C4-2B (cell line): Measurements from ENCODE around the gene CD27.
"Not testable (repeated sequence)": the region's sequence is repeated elsewhere in the genome, so short reads cannot be mapped to it uniquely, and the experiment has no call there.

Experiments
- ZFX ChIP-seq: fragments of 450-650 bp; IDR thresholded peaks from 2 replicates; pipeline ENCODE4 v1.6.1; 2017
- TF ChIP-seq, protein P1 (sequence below): fragments of 450-650 bp; conservative IDR thresholded peaks from 2 replicates; pipeline ENCODE4 v1.5.1; 2017; ENCODE audit warnings: mild to moderate bottlenecking

DNA sequence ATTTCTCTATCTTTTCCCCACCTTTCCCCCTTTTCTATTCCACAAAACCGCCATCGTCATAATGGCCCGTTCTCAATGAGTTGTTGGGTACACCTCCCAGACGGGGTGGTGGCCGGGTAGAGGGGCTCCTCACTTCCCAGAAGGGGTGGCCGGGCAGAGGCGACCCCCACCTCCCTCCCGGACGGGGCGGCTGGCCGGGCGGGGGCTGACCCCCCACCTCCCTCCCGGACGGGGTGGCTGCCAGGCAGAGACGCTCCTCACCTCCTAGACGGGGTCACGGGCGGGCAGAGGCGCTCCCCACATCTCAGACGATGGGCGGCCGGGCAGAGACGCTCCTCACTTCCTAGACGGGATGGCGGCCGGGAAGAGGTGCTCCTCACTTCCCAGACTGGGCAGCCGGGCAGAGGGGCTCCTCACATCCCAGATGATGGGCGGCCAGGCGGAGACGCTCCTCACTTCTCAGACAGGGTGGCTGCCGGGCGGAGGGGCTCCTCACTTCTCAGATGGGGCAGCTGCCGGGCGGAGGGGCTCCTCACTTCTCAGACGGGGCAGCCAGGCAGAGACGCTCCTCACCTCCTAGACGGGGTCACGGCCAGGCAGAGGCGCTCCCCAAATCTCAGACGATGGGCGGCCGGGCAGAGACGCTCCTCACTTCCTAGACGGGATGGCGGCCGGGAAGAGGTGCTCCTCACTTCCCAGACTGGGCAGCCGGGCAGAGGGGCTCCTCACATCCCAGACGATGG is 30.6 kb downstream of the CD27 start:
- TF ChIP-seq, protein P1, sequence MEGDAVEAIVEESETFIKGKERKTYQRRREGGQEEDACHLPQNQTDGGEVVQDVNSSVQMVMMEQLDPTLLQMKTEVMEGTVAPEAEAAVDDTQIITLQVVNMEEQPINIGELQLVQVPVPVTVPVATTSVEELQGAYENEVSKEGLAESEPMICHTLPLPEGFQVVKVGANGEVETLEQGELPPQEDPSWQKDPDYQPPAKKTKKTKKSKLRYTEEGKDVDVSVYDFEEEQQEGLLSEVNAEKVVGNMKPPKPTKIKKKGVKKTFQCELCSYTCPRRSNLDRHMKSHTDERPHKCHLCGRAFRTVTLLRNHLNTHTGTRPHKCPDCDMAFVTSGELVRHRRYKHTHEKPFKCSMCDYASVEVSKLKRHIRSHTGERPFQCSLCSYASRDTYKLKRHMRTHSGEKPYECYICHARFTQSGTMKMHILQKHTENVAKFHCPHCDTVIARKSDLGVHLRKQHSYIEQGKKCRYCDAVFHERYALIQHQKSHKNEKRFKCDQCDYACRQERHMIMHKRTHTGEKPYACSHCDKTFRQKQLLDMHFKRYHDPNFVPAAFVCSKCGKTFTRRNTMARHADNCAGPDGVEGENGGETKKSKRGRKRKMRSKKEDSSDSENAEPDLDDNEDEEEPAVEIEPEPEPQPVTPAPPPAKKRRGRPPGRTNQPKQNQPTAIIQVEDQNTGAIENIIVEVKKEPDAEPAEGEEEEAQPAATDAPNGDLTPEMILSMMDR = not testable (repeated sequence)
- TF ChIP-seq ZFX = not testable (repeated sequence)
